Coronary artery (tissue), 2 donors: Measurements from ENCODE around the gene KRTAP10-7.
"Not testable (repeated sequence)": the region's sequence is repeated elsewhere in the genome, so short reads cannot be mapped to it uniquely, and the experiment has no call there.

Experiments
- DNase-seq: peaks from one replicate; pipeline ENCODE4 v3.0.0-alpha.2; 2017; ENCODE audit warnings: low spot score
- H3K27ac ChIP-seq, 2 donors: fragments of 200-600 bp; sonication (generic); one replicate each; pipeline ENCODE4 v1.5.1; 2016 to 2019
- H3K4me3 ChIP-seq: fragments of 200-600 bp; sonication (generic); 2 replicates; pipeline ENCODE4 v1.5.1; 2016; ENCODE audit warnings: mild to moderate bottlenecking, moderate library complexity
- TF ChIP-seq, protein P1 (sequence below): fragments of 200-600 bp; sonication (generic); IDR thresholded peaks from one replicate; pipeline ENCODE4 v1.5.1; 2019; ENCODE audit warnings: antibody characterized with exemption

The KRTAP10-7 gene

DNA sequence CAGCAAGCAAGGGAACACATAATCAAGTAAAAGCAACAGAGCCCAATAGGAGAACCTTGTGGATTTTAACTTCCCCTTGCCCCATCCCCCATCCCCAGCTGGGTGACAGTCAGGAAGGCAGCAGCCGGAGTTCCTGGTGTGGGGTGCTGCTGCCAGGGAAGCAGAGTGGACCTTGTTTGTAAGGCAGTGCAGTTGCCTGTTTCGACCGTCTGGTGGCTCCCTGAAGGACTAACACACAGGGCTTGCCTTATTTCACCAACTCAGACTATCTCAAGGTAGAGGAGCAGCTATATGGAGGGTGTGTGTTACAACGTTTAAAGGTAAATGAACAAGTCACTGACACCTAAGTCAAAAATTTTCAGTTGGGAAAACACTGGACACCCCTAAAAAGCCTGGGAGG is 18.1 kb downstream of the KRTAP10-7 start:
- no peak for DNase-seq
- Histone ChIP-seq H3K27ac (no peak overlapping the region), H3K4me3 (no peak overlapping the region)
- TF ChIP-seq, protein P1, sequence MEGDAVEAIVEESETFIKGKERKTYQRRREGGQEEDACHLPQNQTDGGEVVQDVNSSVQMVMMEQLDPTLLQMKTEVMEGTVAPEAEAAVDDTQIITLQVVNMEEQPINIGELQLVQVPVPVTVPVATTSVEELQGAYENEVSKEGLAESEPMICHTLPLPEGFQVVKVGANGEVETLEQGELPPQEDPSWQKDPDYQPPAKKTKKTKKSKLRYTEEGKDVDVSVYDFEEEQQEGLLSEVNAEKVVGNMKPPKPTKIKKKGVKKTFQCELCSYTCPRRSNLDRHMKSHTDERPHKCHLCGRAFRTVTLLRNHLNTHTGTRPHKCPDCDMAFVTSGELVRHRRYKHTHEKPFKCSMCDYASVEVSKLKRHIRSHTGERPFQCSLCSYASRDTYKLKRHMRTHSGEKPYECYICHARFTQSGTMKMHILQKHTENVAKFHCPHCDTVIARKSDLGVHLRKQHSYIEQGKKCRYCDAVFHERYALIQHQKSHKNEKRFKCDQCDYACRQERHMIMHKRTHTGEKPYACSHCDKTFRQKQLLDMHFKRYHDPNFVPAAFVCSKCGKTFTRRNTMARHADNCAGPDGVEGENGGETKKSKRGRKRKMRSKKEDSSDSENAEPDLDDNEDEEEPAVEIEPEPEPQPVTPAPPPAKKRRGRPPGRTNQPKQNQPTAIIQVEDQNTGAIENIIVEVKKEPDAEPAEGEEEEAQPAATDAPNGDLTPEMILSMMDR = no peak

DNA sequence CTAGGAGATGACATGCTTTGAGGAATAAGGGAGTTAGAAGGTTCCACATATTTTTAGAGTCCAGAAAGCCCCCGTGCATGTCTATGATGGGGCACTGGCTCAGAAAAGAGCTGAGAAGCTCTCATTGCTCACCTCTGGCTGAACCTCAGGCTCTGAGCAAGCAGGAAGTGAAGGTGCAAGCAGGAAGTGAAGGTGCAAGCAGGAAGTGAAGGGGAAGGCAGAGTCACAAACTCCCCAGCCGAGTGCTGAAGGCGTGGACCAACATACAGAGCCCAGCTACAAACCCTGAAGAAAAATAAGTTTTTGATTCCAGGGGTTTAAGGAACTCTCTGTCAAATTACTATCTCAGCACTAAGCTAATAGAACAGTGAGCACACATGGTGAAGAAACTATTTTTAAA is 18.5 kb downstream of the KRTAP10-7 start:
- no peak overlapping the region for H3K27ac ChIP-seq
- DNase-seq = no peak
- no peak overlapping the region for H3K4me3 ChIP-seq
- TF ChIP-seq, protein P1 = no peak

DNA sequence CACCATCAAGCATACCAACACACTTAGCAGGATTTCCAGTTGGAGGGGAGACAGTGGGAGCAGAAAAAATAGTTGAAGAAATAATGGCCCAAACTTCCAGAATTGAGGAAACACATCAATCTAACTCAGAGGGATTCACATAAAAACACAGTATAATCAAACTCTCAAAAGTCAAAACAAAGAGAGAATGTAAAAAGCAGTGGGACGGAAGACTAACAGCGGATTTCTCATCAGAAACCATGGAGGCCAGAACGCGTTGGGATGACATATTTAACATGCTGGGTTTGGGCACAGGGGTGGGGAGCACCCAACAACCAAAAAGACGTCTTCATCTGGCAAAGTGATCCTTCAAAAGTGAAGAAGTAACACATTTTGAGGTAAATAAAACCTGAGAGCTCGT is 19.5 kb downstream of the KRTAP10-7 start:
- DNase-seq = no peak
- Histone ChIP-seq H3K4me3 (no peak overlapping the region), H3K27ac (no peak overlapping the region)
- TF ChIP-seq, protein P1 = no peak

DNA sequence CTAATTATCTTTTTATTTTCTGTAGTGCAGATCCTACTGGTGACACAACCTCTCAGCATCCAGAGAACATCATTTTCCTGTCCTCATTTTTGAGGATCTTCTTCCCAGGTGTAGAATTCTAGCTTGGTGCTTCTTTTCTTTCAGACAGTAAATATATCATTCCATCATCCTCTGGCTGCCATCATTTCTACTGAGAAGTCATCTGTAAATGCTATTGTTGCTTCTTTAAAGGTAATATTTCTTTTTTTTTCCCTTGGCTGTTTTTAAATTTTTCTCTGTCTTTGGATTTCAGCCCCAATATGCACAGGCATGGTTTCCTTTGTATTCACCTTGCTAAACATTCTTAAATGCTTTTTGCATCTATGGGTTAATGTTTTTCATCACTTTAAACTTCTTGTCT is 23.2 kb downstream of the KRTAP10-7 start:
- TF ChIP-seq, protein P1 = no peak

DNA sequence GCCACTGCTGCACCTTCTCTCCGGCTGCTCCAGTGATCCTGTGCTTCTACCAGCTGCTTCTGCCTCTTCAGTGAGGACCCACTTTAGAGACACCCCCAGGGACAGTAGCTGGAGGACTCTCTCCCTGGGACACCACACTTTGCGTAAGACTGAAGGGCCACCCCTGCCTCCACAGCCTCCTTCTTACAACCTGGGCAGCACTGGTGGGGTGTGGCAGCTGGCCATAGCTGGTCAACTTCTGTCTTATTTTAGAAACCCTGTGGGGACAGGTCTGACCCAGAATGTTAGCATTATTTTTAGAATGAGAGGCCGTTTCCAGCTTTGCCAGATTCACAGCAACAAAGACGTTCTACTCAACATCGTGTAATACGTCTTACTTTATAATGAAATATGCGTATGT is 25.4 kb downstream of the KRTAP10-7 start:
- Histone ChIP-seq H3K4me3 (no peak overlapping the region), H3K27ac (no peak overlapping the region)
- DNase-seq = peak; percentile 46
- TF ChIP-seq, protein P1 = no peak

More for the DNA sequence above, 23.2 kb downstream of the KRTAP10-7 start:
- no peak overlapping the region for H3K4me3 ChIP-seq
- no peak for DNase-seq
- no peak overlapping the region for H3K27ac ChIP-seq

DNA sequence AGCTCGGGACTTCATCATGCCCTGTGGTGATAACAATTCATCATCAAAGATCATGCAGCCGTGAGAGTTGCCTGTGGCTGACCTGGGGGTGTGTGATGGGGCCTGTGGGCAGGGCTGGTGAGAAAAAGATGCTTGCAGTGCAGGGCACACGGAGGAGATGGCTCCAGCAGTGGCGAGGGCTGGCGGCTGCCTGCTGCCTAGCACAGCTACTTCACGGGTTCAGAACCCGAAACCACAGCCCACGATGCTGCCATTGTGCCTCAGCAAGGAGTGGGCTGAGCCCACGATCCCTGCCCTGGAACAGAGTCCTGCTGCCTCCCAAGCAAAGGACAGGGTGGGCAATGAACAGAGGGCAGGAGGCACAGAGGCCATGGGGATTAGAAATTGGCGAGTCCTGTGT is 25.9 kb downstream of the KRTAP10-7 start:
- H3K4me3 ChIP-seq = no peak overlapping the region
- TF ChIP-seq, protein P1 = no peak
- peak; percentile 35 for DNase-seq
- H3K27ac ChIP-seq = no peak overlapping the region

DNA sequence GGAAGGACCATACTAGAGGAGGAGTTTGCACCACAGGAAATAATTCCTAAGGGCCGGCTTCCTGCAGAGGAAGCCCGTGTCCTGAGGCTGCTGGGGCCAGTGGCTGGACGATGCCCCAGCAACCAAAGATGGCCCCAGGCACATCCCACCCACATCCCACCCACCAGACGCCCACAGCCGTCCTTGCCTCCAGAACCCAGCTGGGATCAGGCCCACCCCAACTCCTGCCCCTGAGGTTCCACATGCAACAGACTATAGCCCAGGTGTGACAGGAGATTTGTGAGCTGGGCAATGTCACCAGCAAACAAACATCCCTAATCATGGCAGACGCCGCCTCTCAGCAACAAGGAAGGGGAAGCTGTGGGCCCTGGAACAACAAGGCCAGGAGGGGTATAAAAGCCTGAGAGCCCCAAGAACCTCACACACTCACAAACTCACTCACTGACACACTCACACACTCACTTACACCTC is 26.3 kb downstream of the KRTAP10-7 start, which contains the start of gene KRTAP10-9:
Gene KRTAP10-9 (plus strand): TSS at position 421 of the 471 bp plus-strand sequence. CDS start 79 bp downstream, outside the sequence.
- TF ChIP-seq, protein P1 = no peak
- no peak within 1 kb of the TSS for H3K4me3 ChIP-seq
- peak; percentile 55 for DNase-seq
- no peak within 1 kb of the TSS for H3K27ac ChIP-seq

DNA sequence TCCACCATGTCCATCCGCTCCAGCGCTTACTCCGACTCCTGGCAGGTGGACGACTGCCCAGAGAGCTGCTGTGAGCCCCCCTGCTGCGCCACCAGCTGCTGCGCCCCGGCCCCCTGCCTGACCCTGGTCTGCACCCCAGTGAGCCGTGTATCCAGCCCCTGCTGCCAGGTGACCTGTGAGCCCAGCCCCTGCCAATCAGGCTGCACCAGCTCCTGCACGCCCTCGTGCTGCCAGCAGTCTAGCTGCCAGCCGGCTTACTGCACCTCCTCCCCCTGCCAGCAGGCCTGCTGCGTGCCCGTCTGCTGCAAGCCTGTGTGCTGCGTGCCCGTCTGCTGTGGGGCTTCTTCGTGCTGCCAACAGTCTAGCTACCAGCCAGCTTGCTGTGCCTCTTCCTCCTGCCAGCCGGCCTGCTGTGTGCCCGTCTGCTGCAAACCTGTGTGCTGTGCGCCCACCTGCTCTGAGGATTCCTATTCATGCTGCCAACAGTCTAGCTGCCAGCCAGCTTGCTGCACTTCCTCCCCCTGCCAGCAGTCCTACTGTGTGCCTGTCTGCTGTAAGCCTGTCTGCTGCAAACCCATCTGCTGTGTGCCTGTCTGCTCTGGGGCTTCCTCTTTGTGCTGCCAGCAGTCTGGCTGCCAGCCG is 26.9 kb downstream of the KRTAP10-7 start:
- DNase-seq = peak; percentile 43
- H3K27ac ChIP-seq, H3K4me3 ChIP-seq: not testable (repeated sequence)

DNA sequence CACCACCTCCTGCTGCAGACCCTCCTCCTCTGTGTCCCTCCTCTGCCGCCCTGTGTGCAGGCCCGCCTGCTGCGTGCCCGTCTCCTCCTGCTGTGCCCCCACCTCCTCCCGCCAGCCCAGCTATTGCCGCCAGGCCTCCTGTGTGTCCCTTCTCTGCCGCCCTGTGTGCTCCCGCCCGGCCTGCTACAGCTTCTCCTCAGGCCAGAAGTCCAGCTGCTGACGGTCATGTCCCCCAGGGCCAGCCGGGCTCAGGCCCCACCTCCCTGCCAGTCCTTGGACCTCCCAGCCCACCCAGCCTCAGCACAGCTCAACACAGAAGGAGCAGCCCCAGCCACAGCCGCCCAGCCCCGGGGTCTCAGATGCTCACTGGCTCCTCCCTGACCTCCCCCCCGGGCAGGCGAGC is 27.4 kb downstream of the KRTAP10-7 start:
- DNase-seq, H3K4me3 ChIP-seq, H3K27ac ChIP-seq: not testable (repeated sequence)
